Activated CD8-positive, alpha-beta T cell treated with anti-CD3 and anti-CD28 coated beads, Interleukin-2, amount 10 ng/mL, durations not matched to agents 7 days and 5 days (primary cell): Measurements from ENCODE around the gene ACTR1A. TPM values are rescaled to one million over a fixed set of nuclear protein-coding genes. Genes with fewer than 3 reads are reported as not detected.

ENCODE experiments used
- ATAC-seq: fragments of 150-1000 bp; cut with Tn5 transposase; one replicate; pipeline ENCODE4 v1.10.0; 2021; ENCODE audit warnings: moderate library complexity
- CTCF ChIA-PET: fragments of 350-600 bp; sonication (Branson Sonifier 250); formaldehyde crosslinking; loops from one replicate; lab custom pipeline; 2021; ENCODE audit warnings: antibody characterized with exemption; lab: Charles Lee
- POLR2A ChIA-PET: fragments of 350-600 bp; sonication (Branson Sonifier 250); formaldehyde crosslinking; loops from one replicate; lab custom pipeline; 2021; ENCODE audit warnings: antibody characterized with exemption; lab: Charles Lee
- DNase-seq: peaks from one replicate; pipeline ENCODE4 v3.0.0-alpha.2; 2020
- H3K27ac Mint-ChIP-seq: one replicate; pipeline ENCODE4 v1.8.0; 2021; ENCODE audit warnings: mild to moderate bottlenecking, mixed read lengths
- H3K27me3 Mint-ChIP-seq: one replicate; pipeline ENCODE4 v1.8.0; 2021; ENCODE audit warnings: low read depth, mixed read lengths
- H3K36me3 Mint-ChIP-seq: one replicate; pipeline ENCODE4 v1.8.0; 2021; ENCODE audit warnings: low read depth, mixed read lengths
- H3K4me1 Mint-ChIP-seq: one replicate; pipeline ENCODE4 v1.8.0; 2021; ENCODE audit warnings: low read depth, mixed read lengths
- H3K4me3 Mint-ChIP-seq: one replicate; pipeline ENCODE4 v1.8.0; 2021; ENCODE audit warnings: mild to moderate bottlenecking, mixed read lengths
- H3K9me3 Mint-ChIP-seq: one replicate; pipeline ENCODE4 v1.8.0; 2022; ENCODE audit warnings: mixed read lengths; ENCODE audit not compliant: insufficient read depth
- total RNA-seq, 2 experiments: library from RNA; stranded (reverse); gene quantifications; one replicate each; pipeline ENCODE4 v1.2.3, GENCODE V29; 2021

The ACTR1A gene
- total RNA-seq, 2 experiments from 2014 or later: 72.7 to 75.8 TPM

DNA sequence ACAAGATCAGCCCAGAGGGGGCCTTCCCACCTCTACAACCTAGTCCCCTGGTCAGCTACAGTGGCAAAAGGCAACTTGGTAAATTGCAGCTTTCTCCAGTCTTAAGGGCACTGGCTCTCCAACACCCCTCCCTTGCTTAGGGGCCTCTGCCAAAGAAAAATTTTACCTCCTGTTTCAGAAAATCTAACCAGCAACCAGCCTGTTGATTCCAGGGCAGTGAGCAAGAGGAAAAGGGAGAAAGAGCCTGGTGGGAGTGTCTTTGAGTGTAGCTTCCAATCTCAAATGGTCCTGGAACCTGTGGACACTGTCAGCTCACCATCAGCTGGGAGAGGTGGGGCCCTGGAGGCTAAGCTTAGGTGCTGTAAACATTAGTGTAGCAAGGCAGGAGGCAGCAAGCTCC is 22.9 kb downstream of the ACTR1A start:
- DNase-seq (no peak), ATAC-seq (no peak)
- Mint-ChIP-seq H3K9me3 (no peaks in the 10 kb centered on the region), H3K27ac (peak overlapping the region; percentile 20), H3K4me3 (no peak overlapping the region), H3K4me1 (peaks cover 16% of the 10 kb centered on the region), H3K36me3 (peaks cover 51% of the 10 kb centered on the region), H3K27me3 (no peaks in the 10 kb centered on the region)
- ChIA-PET CTCF (interaction anchor here (0.7 to 3.9 kb wide), 29 partner anchors 18 to 319 kb away, joined by 3 to 30 read pairs (median 6); partner anchors contain the start of genes C10orf95, CUEDC2, FBXL15 and NFKB2), POLR2A (interaction anchor here (0.6 to 1.5 kb wide), 3 partner anchors 81 to 358 kb away, joined by 3 to 4 read pairs (median 4); no protein-coding TSS in a partner anchor)

DNA sequence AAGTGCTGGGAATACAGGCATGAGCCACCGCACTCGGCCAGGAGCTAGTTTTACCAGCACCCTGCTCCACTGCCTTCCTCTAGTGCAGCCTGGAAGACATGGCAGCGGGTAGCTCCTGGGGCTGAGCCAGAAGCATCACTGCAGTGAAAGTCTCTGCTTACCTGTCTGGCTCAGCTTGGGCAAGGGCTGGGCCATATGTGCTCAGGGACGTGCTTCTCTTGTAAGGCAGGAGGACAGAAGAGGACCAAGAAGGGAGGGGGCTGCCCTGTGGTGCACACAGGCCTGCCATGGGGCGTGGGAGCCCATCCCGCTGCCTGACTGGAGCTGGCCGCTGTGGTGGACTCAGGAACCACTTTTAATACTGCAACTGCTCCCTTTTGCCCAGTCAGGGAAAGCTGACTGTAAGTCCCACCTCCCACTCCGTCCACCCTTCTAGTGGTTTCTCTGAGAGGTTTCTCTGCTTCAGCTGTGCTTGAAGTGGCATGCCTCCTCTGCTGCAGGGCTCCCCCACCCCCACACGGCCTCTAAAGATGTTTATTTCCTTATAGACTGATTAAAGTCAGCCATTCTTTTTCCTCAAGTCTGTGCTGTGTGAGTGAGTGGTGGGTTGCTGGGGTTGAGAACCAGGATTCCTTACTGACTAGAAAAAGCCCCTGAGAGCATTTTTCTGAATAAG is 25.9 kb downstream of the ACTR1A start:
- H3K4me3 Mint-ChIP-seq: no peak overlapping the region
- H3K4me1 Mint-ChIP-seq: peaks cover 29% of the 10 kb centered on the region
- no peaks in the 10 kb centered on the region for H3K27me3 Mint-ChIP-seq
- no peaks in the 10 kb centered on the region for H3K9me3 Mint-ChIP-seq
- peak; percentile 33 for DNase-seq
- H3K27ac Mint-ChIP-seq: peak overlapping the region; percentile 72
- POLR2A ChIA-PET: interaction anchor here (1.0 to 1.4 kb wide), 2 partner anchors 15 to 26 kb away, joined by 4 to 9 read pairs; partner anchors contain the start of gene C10orf95
- H3K36me3 Mint-ChIP-seq: peaks cover 37% of the 10 kb centered on the region
- CTCF ChIA-PET: interaction anchor here (0.6 to 3.9 kb wide), 7 partner anchors 15 to 247 kb away, joined by 3 to 19 read pairs (median 5); no protein-coding TSS in a partner anchor
- no peak for ATAC-seq

DNA sequence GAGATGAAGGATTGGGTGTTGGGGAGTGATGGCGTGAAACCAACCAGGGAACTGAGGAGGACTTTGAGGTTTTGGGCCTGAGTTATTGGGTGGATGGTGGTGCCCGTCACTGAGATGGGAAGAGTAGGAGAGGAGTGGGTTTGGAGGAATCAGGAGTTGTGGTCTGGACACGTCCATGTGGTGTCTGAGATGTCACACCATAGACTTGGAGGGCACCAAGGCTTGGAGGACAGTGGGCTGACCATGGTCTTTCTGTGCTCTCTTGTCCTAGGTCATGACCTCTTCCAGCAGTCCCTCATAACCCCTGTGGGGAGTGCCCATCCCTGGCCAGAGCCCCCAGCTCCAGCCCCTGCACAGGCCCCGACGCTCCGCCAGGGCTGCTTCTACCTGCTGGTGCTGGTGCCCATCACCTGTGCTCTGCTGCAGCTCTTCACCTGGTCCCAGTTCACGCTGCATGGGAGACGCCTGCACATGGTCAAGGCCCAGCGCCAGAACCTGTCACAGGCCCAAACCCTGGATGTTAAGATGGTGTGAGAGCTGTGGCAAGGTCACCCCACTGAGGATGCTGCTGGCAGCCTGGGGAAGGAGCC is 27.0 kb downstream of the ACTR1A start:
- CTCF ChIA-PET: interaction anchor here (1.2 to 3.9 kb wide), 6 partner anchors 14 to 246 kb away, joined by 3 to 19 read pairs (median 6); partner anchors contain the start of gene ACTR1A
- ATAC-seq: no peak

DNA sequence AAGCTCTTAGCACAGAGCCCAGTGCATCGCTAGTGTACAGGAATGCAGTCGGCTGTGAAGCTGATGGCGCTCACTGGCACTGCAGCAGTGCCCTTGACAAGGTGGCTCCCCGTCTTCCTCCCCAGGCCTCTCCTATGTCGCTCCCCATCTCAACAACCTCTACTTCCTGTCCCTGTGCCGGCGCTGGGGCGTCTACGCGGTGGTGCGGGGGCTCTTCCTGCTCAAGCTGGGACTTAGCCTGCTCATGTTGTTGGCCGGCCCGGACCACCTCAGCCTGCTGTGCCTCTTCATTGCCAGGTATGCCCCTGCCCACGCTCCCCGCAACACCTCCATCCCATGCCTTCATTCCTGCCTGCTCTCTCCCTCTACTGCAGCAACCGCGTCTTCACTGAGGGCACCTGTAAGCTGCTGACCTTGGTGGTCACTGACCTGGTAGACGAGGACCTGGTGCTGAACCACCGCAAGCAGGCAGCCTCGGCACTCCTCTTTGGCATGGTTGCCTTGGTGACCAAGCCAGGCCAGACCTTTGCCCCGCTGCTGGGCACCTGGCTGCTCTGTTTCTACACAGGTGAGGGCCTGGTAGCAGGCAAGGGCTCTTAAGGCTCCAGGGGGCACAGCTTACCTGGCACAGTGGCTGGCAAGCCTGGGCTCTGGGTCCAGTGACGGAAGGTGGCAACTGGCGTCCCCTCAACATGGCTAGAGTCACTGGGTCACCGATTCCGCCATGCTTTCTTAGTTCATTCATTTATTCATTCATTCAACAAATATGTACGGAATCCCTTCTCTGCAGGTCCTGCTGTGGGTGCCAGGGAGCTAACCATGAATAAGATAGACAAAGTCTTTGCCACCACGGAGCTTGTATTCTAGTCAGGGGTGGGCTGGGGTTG is 28.8 kb downstream of the ACTR1A start:
- Mint-ChIP-seq H3K4me1 (peaks cover 31% of the 10 kb centered on the region), H3K4me3 (no peak overlapping the region), H3K36me3 (peaks cover 24% of the 10 kb centered on the region), H3K27ac (peak overlapping the region; percentile 90), H3K9me3 (no peaks in the 10 kb centered on the region), H3K27me3 (no peaks in the 10 kb centered on the region)
- CTCF ChIA-PET: interaction anchor here (0.8 to 2.2 kb wide), 5 partner anchors 12 to 244 kb away, joined by 3 to 5 read pairs (median 3); partner anchors contain the start of gene SUFU
- ATAC-seq (peak; percentile 72), DNase-seq (peak; percentile 52)
- POLR2A ChIA-PET: interaction anchor here (0.8 to 1.2 kb wide), 6 partner anchors 10 to 52 kb away, joined by 3 to 8 read pairs (median 4); partner anchors contain the start of gene C10orf95

More for the DNA sequence above, 27.0 kb downstream of the ACTR1A start:
- Mint-ChIP-seq H3K27me3 (no peaks in the 10 kb centered on the region), H3K36me3 (peaks cover 32% of the 10 kb centered on the region), H3K9me3 (no peaks in the 10 kb centered on the region), H3K4me3 (no peak overlapping the region), H3K4me1 (peaks cover 29% of the 10 kb centered on the region), H3K27ac (peak overlapping the region; percentile 41)
- DNase-seq: no peak
- POLR2A ChIA-PET: interaction anchor here (1.4 kb wide), 1 partner anchor 25 kb away, joined by 9 read pairs; the partner anchor contains the start of gene C10orf95

DNA sequence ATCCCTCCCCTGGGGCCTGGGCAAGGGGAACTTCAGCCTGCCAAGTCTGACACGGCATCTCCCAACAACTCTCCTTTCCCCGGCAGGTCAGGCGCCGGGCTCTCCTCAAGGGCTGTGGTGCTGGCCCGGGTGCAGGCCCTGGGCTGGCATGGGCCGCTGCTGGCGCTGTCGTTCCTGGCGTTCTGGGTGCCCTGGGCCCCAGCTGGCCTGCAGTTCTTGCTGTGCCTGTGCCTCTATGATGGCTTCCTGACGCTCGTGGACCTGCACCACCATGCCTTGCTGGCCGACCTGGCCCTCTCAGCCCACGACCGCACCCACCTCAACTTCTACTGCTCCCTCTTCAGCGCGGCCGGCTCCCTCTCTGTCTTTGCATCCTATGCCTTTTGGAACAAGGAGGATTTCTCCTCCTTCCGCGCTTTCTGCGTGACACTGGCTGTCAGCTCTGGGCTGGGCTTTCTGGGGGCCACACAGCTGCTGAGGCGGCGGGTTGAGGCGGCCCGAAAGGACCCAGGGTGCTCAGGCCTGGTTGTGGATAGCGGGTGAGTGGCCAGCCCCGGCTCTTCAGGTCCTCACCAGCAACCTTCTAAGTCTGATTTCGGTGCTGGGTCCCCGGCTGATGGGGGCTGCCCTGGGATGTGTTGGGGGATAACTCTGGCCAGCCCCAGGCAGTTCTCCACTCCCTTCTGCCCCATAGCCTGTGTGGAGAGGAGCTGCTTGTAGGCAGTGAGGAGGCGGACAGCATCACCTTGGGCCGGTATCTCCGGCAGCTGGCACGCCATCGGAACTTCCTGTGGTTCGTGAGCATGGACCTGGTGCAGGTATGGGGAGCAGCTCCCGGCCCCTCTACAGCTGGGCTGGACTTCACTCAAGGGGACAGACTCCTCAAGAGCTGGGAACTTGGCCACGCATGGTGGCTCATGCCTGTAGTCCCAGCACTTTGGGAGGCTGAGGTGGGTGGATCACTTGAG is 31.6 kb downstream of the ACTR1A start:
- ATAC-seq: no peak
- Mint-ChIP-seq H3K4me3 (no peak overlapping the region), H3K27me3 (no peaks in the 10 kb centered on the region), H3K36me3 (peaks cover 22% of the 10 kb centered on the region), H3K27ac (no peak overlapping the region), H3K9me3 (no peaks in the 10 kb centered on the region), H3K4me1 (peaks cover 23% of the 10 kb centered on the region)
- ChIA-PET CTCF (interaction anchor here (0.5 to 1.5 kb wide), 2 partner anchors 72 to 1932 kb away, joined by 3 to 4 read pairs; no protein-coding TSS in a partner anchor), POLR2A (interaction anchor here (0.7 to 1.0 kb wide), 3 partner anchors 8 to 50 kb away, joined by 3 to 4 read pairs (median 3); partner anchors contain the start of gene FBXL15)
- no peak for DNase-seq

DNA sequence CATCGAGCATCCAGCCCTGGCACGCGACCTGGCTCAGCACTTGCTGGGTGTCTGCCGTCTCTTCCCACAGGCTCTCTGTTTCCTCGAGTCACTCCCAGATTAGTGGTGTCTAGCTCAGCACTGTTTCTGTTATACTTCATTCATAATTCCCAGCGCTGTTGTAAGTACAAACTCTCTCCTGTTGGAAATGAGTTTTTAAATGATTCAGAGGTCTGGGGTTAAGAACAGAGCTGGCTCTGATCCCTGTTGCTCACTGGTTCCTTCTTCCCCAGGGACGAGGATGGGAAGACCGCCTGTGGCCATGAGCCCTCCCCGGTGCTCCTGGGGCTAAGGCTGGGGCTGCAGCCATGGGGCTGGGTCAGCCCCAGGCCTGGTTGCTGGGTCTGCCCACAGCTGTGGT is 33.8 kb downstream of the ACTR1A start:
- Mint-ChIP-seq H3K27me3 (no peaks in the 10 kb centered on the region), H3K9me3 (no peaks in the 10 kb centered on the region), H3K36me3 (peaks cover 18% of the 10 kb centered on the region), H3K4me1 (peaks cover 20% of the 10 kb centered on the region), H3K27ac (no peak overlapping the region), H3K4me3 (no peak overlapping the region)
- ChIA-PET CTCF (interaction anchor here (0.8 to 1.5 kb wide), 3 partner anchors 10 to 299 kb away, joined by 3 to 8 read pairs (median 5); no protein-coding TSS in a partner anchor), POLR2A (interaction anchor here (0.6 kb wide), 1 partner anchor 43 kb away, joined by 3 read pairs; no protein-coding TSS in a partner anchor)
- DNase-seq: no peak
- no peak for ATAC-seq

DNA sequence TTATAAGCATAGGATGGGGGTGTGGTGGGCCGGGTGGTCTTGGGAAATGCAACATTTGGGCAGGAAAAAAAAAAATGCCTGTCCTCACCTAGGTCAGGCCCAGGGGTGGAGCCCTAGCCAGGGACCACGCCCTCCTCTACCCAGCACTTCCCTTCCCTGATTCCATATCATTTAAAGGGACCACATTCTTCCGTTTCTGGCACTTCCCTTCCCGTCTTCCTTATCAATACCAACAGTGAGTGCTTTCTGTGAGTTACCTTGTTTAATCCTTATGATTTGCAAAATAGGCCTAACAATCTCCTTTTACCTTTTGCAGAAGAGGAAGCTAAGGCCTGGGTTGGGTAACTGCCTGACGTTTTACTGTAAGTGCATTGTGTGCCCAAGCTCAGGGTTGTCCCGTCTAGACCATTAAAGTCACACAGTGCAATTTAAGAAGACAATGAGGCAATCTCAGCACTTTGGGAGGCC is 34.5 kb downstream of the ACTR1A start:
- DNase-seq (no peak), ATAC-seq (no peak)
- ChIA-PET CTCF (interaction anchor here (1.0 to 1.5 kb wide), 3 partner anchors 10 to 116 kb away, joined by 3 to 8 read pairs (median 5); no protein-coding TSS in a partner anchor), POLR2A (no interaction called here)
- peaks cover 12% of the 10 kb centered on the region for H3K36me3 Mint-ChIP-seq
- H3K4me1 Mint-ChIP-seq: peaks cover 17% of the 10 kb centered on the region
- H3K4me3 Mint-ChIP-seq: no peak overlapping the region
- no peak overlapping the region for H3K27ac Mint-ChIP-seq
- H3K9me3 Mint-ChIP-seq: no peaks in the 10 kb centered on the region
- H3K27me3 Mint-ChIP-seq: no peaks in the 10 kb centered on the region

DNA sequence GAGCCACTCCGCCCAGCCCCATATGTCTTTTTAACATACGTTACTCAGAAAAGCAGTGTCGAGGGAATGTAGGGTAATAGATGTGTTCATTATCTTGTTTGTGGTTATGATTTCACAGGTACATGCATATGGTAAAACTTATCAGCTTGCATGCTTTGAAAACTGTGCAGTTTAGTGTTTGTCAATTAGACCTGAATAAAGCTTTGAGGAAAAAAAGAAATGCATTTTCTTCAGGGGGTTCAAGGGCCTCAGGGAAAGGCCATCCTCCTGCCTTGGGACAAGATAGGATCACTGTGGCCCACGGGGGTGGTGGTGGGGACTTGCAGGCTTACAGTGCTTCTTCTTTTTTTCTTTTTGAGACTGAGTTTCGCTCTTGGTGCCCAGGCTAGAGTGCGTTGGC is 35.2 kb downstream of the ACTR1A start:
- no peak for ATAC-seq
- Mint-ChIP-seq H3K27me3 (no peaks in the 10 kb centered on the region), H3K27ac (no peak overlapping the region), H3K36me3 (peaks cover 9% of the 10 kb centered on the region), H3K4me1 (peaks cover 18% of the 10 kb centered on the region), H3K9me3 (no peaks in the 10 kb centered on the region), H3K4me3 (no peak overlapping the region)
- POLR2A ChIA-PET: no interaction called here
- no peak for DNase-seq
- CTCF ChIA-PET: interaction anchor here (1.0 kb wide), 1 partner anchor 11 kb away, joined by 3 read pairs; no protein-coding TSS in a partner anchor

DNA sequence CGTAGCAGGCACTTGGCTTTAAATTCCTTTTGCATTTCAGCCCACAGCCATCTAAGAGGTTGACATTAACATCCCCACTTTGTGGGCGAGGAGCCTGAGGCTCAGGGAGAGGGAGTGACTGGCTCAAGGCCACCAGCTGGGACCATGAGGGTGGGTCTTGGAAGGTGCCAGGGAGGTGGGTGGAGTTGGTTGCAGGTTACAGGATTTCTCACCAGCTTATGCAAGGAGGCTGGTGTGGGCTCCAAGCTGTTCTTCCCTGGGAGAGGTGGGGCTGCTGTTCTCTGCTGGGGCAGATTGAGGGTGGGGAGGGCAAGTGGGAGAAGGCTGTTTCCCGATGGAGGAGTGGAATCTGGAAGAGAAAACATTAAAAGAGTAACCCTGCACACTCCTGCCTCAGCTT is 37.0 kb downstream of the ACTR1A start:
- Mint-ChIP-seq H3K27me3 (no peaks in the 10 kb centered on the region), H3K4me3 (no peak overlapping the region), H3K36me3 (peaks cover 7% of the 10 kb centered on the region), H3K4me1 (peaks cover 37% of the 10 kb centered on the region), H3K27ac (no peak overlapping the region), H3K9me3 (no peaks in the 10 kb centered on the region)
- ATAC-seq (no peak), DNase-seq (no peak)
- CTCF ChIA-PET: interaction anchor here (1.1 to 3.4 kb wide), 3 partner anchors 13 to 234 kb away, joined by 4 to 11 read pairs (median 6); no protein-coding TSS in a partner anchor
- POLR2A ChIA-PET: interaction anchor here (1.2 kb wide), 1 partner anchor 14 kb away, joined by 3 read pairs; the partner anchor contains the start of gene C10orf95

DNA sequence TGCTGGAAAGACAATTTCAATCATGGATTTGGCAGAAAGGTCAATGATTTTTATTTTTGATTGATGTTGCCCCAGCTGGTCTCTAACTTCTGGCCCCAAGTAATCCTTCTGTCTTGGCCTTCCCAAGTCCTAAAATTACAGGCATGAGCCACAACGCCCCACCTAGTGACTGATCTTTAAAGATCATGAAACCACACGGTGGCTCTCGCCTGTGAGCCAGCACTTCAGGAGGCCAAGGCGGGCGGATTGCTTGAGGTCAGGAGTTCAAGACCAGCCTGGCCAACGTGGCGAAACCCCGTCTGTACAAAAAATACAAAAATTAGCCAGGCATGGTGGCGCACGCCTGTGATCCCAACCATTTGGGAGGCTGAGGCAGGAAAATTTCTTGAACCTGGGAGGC is 38.5 kb downstream of the ACTR1A start:
- ChIA-PET CTCF (interaction anchor here (1.0 to 4.3 kb wide), 5 partner anchors 12 to 233 kb away, joined by 3 to 25 read pairs (median 7); partner anchors contain the start of genes C10orf95 and SUFU), POLR2A (interaction anchor here (1.2 to 2.7 kb wide), 3 partner anchors 10 to 14 kb away, joined by 3 to 10 read pairs (median 5); no protein-coding TSS in a partner anchor)
- H3K27ac Mint-ChIP-seq: no peak overlapping the region
- H3K27me3 Mint-ChIP-seq: no peaks in the 10 kb centered on the region
- H3K9me3 Mint-ChIP-seq: no peaks in the 10 kb centered on the region
- no peak overlapping the region for H3K4me3 Mint-ChIP-seq
- H3K4me1 Mint-ChIP-seq: peaks cover 35% of the 10 kb centered on the region
- H3K36me3 Mint-ChIP-seq: peaks cover 2% of the 10 kb centered on the region
- DNase-seq: no peak
- no peak for ATAC-seq
